HFFc6 (cell line): Measurements from ENCODE around the gene ACTMAP. TPM values are rescaled to one million over a fixed set of nuclear protein-coding genes. Genes with fewer than 3 reads are reported as not detected.

Experiments
- DNase-seq: peaks from one replicate; pipeline ENCODE4 v3.0.0-alpha.2; 2018
- H3K27ac Mint-ChIP-seq: 2 replicates; pipeline ENCODE4 v1.8.0; 2020; ENCODE audit warnings: mild to moderate bottlenecking, mixed read lengths
- H3K27me3 Mint-ChIP-seq: 2 replicates; pipeline ENCODE4 v1.8.0; 2021; ENCODE audit warnings: mild to moderate bottlenecking, moderate library complexity, mixed read lengths; ENCODE audit not compliant: insufficient read depth
- H3K36me3 Mint-ChIP-seq: 2 replicates; pipeline ENCODE4 v1.8.0; 2021; ENCODE audit warnings: low read depth, mixed read lengths
- H3K4me1 Mint-ChIP-seq: 2 replicates; pipeline ENCODE4 v1.8.0; 2020; ENCODE audit warnings: low read depth, mixed read lengths
- H3K4me3 Mint-ChIP-seq: 2 replicates; pipeline ENCODE4 v1.8.0; 2020; ENCODE audit warnings: mild to moderate bottlenecking, moderate library complexity, mixed read lengths
- H3K9me3 Mint-ChIP-seq: 2 replicates; pipeline ENCODE4 v1.8.0; 2020; ENCODE audit warnings: mild to moderate bottlenecking, mixed read lengths
- CTCF ChIP-seq: fragments of 200-600 bp; sonication (generic); IDR thresholded peaks from 2 replicates; pipeline ENCODE4 v1.5.0; 2021; ENCODE audit warnings: antibody characterized with exemption, mild to moderate bottlenecking
- total RNA-seq, 6 experiments: library from RNA; stranded (reverse); fragmentation: NEBNext Ultra II Directional; extraction: Animal tissue kit (Norgen Biotek cat#: 25700); gene quantifications; 2 replicates in 1 of 6; 3 replicates in 5 of 6; pipeline ENCODE4 v1.2.3, GENCODE V29; 2021

ACTMAP gene
- total RNA-seq, 6 experiments from 2014 or later, result 6.7 to 8.5 (median 7.5) TPM

DNA sequence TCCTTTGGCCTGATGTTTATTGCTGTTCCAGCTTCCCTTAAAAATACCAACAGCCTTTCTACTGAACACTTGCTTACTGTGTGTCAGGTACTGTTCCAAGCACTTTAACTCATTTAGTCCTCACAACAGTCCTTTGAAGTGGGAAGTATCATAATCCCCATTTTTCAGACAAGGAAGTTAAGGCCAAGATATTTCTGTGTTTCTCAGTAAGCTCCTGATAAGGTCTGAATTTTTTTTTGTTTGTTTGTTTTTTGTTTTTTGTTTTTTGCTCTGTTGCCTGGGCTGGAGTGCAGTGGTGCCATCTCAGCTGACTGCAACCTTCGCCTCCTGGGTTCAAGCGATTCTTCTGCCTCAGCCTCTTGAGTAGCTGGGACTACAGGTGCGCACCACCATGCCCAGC is 8.2 kb upstream of the ACTMAP start:
- H3K4me3 Mint-ChIP-seq, result no peak overlapping the region
- DNase-seq, result no peak
- TF ChIP-seq CTCF, result no peak
- H3K36me3 Mint-ChIP-seq, result peaks cover 51% of the 10 kb centered on the region
- no peaks in the 10 kb centered on the region for H3K9me3 Mint-ChIP-seq
- H3K27me3 Mint-ChIP-seq, result peaks cover 4% of the 10 kb centered on the region
- peaks cover 23% of the 10 kb centered on the region for H3K4me1 Mint-ChIP-seq
- H3K27ac Mint-ChIP-seq, result no peak overlapping the region

- no peaks in the 10 kb centered on the region for H3K9me3 Mint-ChIP-seq
- peaks cover 29% of the 10 kb centered on the region for H3K4me1 Mint-ChIP-seq
- H3K4me3 Mint-ChIP-seq, result no peak overlapping the region
- DNase-seq, result no peak
- no peak for TF ChIP-seq CTCF
- H3K27ac Mint-ChIP-seq, result no peak overlapping the region; the same call in 1 of the 2 replicates
- H3K36me3 Mint-ChIP-seq, result peaks cover 53% of the 10 kb centered on the region
- H3K27me3 Mint-ChIP-seq, result peaks cover 2% of the 10 kb centered on the region
Measured at GRCh38 chr19:40756502-40757110, 6.3 kb upstream of the ACTMAP start.

GRCh38 chr19:40755791-40756190 is 5.5 kb upstream of the ACTMAP start:
- no peak overlapping the region; the same call in 1 of the 2 replicates for H3K27ac Mint-ChIP-seq
- no peak for TF ChIP-seq CTCF
- H3K4me1 Mint-ChIP-seq, result peaks cover 29% of the 10 kb centered on the region
- DNase-seq, result no peak
- peaks cover 2% of the 10 kb centered on the region for H3K27me3 Mint-ChIP-seq
- H3K4me3 Mint-ChIP-seq, result no peak overlapping the region
- H3K9me3 Mint-ChIP-seq, result no peaks in the 10 kb centered on the region
- peaks cover 55% of the 10 kb centered on the region for H3K36me3 Mint-ChIP-seq

- Mint-ChIP-seq H3K4me3 (no peak overlapping the region), H3K27ac (no peak overlapping the region), H3K27me3 (peaks cover 6% of the 10 kb centered on the region), H3K9me3 (no peaks in the 10 kb centered on the region), H3K36me3 (peaks cover 51% of the 10 kb centered on the region), H3K4me1 (peaks cover 30% of the 10 kb centered on the region)
- no peak for TF ChIP-seq CTCF
- DNase-seq, result no peak
Measured at GRCh38 chr19:40755248-40755624, 5.0 kb upstream of the ACTMAP start.

GRCh38 chr19:40754611-40755247 is 4.5 kb upstream of the ACTMAP start:
- Mint-ChIP-seq H3K36me3 (peaks cover 52% of the 10 kb centered on the region), H3K9me3 (no peaks in the 10 kb centered on the region), H3K4me3 (peak overlapping the region; percentile 28), H3K27me3 (peaks cover 6% of the 10 kb centered on the region), H3K27ac (peak overlapping the region; percentile 64), H3K4me1 (peaks cover 35% of the 10 kb centered on the region)
- no peak for TF ChIP-seq CTCF
- DNase-seq, result peak; percentile 21
